ENCODE results near the gene TRIM37. TPM values are rescaled to one million over a fixed set of nuclear protein-coding genes. Genes with fewer than 3 reads are reported as not detected.

The TRIM37 gene
- total and polyA plus RNA-seq, 5 donors: 6.5 to 18.0 (median 17.8) TPM

DNA sequence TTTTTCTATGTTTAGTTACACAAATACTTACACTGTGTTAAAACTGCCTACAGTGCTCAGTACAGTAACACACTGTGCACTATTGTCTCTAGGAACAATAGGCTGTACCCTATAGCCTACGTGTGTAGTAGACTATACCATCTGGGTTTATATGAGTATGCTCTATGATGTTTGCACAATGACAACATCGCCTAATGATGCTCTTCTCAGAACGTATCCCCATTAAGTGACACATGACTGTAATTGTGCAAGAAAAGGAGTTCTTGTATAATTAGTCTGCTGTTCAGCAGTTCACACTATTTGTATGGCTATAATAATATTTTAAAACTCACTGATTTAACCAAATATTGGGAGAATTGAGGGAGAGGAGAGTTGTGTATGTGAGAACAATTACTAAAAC lies 173.7 kb downstream of the TRIM37 start:
- Histone ChIP-seq H3K4me1 (ENCODE audit: control insufficient read depth, insufficient read depth, low read length) (no peaks in the 10 kb centered on the region), H3K27me3 (ENCODE audit: control insufficient read depth, insufficient read depth) (no peaks in the 10 kb centered on the region), H3K4me3 (ENCODE audit: low read length) (no peak overlapping the region), H3K27ac (ENCODE audit: low read length) (no peak overlapping the region), H3K9me3 (ENCODE audit: control insufficient read depth, low read length) (no peaks in the 10 kb centered on the region)
- DNase-seq (no peak), ATAC-seq (no peak)
- WGBS: 75% methylated on average over 3 of the region's 3 CpGs
- intact Hi-C loops (cut with DNase I): no loop called here

Small RNA genes lying within 50 kb of the gene (microRNA-seq; reads per million reads assigned to microRNA genes)
- 86.6 to 263 reads per million in 2 donors for gene MIR301A
- 1,192 to 2,039 reads per million in 2 donors for gene MIR454

Other genes starting within 250 kb of the TRIM37 start
- gene SKA2, start 48.3 kb upstream of the TRIM37 start, total RNA-seq: 10 to 100 TPM; 29.9 to 44.5 (median 31.9) TPM
- 38.0 TPM for gene SKA2, start 48.3 kb upstream of the TRIM37 start, polyA plus RNA-seq
- 1 to 10 TPM; 1.2 to 2.3 (median 1.9) TPM for gene PRR11, start 48.9 kb upstream of the TRIM37 start, total RNA-seq
- 0.38 TPM for gene PRR11, start 48.9 kb upstream of the TRIM37 start, polyA plus RNA-seq
- gene SMG8, start 103.2 kb upstream of the TRIM37 start, total RNA-seq: 10 to 100 TPM in 2 of 4 donors, 1 to 10 TPM in 2; 9.2 to 11.5 (median 10.1) TPM
- gene SMG8, start 103.2 kb upstream of the TRIM37 start, polyA plus RNA-seq: 4.9 TPM
- gene GDPD1, start 113.6 kb upstream of the TRIM37 start, total RNA-seq: 1 to 10 TPM; 2.7 to 5.2 (median 3.2) TPM
- gene GDPD1, start 113.6 kb upstream of the TRIM37 start, polyA plus RNA-seq: 2.4 TPM
- gene YPEL2, start 224.8 kb upstream of the TRIM37 start, total RNA-seq: 10 to 100 TPM; 14.5 to 33.9 (median 23.2) TPM
- 12.5 TPM for gene YPEL2, start 224.8 kb upstream of the TRIM37 start, polyA plus RNA-seq